Neural cell (in vitro differentiated cells): Measurements from ENCODE around the gene SGO1. TPM values are rescaled to one million over a fixed set of nuclear protein-coding genes. Genes with fewer than 3 reads are reported as not detected.

Experiments
- H2AFZ ChIP-seq: fragments of 200-600, 300-800 bp; sonication (generic), shearing (Covaris generic); 2 replicates; pipeline ENCODE4 v1.6.0; 2014; ENCODE audit warnings: low read depth, mild to moderate bottlenecking, antibody characterized with exemption, low read length, moderate library complexity
- H3F3A ChIP-seq: fragments of 200-600 bp; shearing (Covaris generic); 2 replicates; pipeline ENCODE4 v1.6.1; 2016; ENCODE audit warnings: mild to moderate bottlenecking, moderate library complexity, mixed read lengths, antibody characterized with exemption, low read length; ENCODE audit not compliant: insufficient read depth, poor library complexity, severe bottlenecking
- H3K27ac ChIP-seq: fragments of 200-600, 300-800 bp; sonication (generic), shearing (Covaris generic); 2 replicates; pipeline ENCODE4 v1.5.1; 2014; ENCODE audit warnings: mild to moderate bottlenecking, low read length, moderate library complexity
- H3K27me3 ChIP-seq: fragments of 300-800, 200-600 bp; sonication (generic), shearing (Covaris generic); 2 replicates; pipeline ENCODE4 v1.6.0; 2014; ENCODE audit warnings: mild to moderate bottlenecking, low read depth, low read length, moderate library complexity; ENCODE audit not compliant: insufficient read depth
- H3K36me3 ChIP-seq: fragments of 300-800, 200-600 bp; sonication (generic), shearing (Covaris generic); 2 replicates; pipeline ENCODE4 v1.5.1; 2014; ENCODE audit warnings: mild to moderate bottlenecking, antibody characterized with exemption, low read length, moderate library complexity; ENCODE audit not compliant: insufficient read depth
- H3K4me2 ChIP-seq: fragments of 300-800, 200-600 bp; sonication (generic), shearing (Covaris generic); 2 replicates; pipeline ENCODE4 v1.6.0; 2014; ENCODE audit warnings: mild to moderate bottlenecking, low read length
- H3K4me3 ChIP-seq: fragments of 300-800, 200-600 bp; sonication (generic), shearing (Covaris generic); 2 replicates; pipeline ENCODE4 v1.5.1; 2014; ENCODE audit warnings: mild to moderate bottlenecking, low read length, moderate library complexity
- H3K79me2 ChIP-seq: fragments of 200-600 bp; shearing (Covaris generic); replicated peaks from 2 replicates; pipeline ENCODE4 v1.6.0; 2014; ENCODE audit warnings: mild to moderate bottlenecking, low read length, moderate library complexity; ENCODE audit not compliant: insufficient read depth
- H3K9ac ChIP-seq: fragments of 300-800, 200-600 bp; sonication (generic), shearing (Covaris generic); 2 replicates; pipeline ENCODE4 v1.6.1; 2016; ENCODE audit warnings: mild to moderate bottlenecking, low read length, mixed read lengths
- H3K9me2 ChIP-seq: fragments of 200-600 bp; shearing (Covaris generic); 2 replicates; pipeline ENCODE4 v1.6.1; 2016; ENCODE audit warnings: mild to moderate bottlenecking, low read length, mixed read lengths; ENCODE audit not compliant: insufficient read depth
- H3K9me3 ChIP-seq: fragments of 200-600, 300-800 bp; sonication (generic), shearing (Covaris generic); 2 replicates; pipeline ENCODE4 v1.6.1; 2016; ENCODE audit warnings: mild to moderate bottlenecking, mixed run types, low read length, moderate library complexity, mixed read lengths
- H4K20me1 ChIP-seq: fragments of 200-600 bp; shearing (Covaris generic); 2 replicates; pipeline ENCODE4 v1.6.1; 2016; ENCODE audit warnings: mild to moderate bottlenecking, mixed run types; ENCODE audit not compliant: insufficient read depth
- EP300 ChIP-seq: fragments of 450-650 bp; conservative IDR thresholded peaks from 2 replicates; pipeline ENCODE4 v1.6.1; 2014; ENCODE audit warnings: antibody characterized with exemption, mild to moderate bottlenecking, moderate library complexity; ENCODE audit not compliant: poor library complexity, severe bottlenecking
- EZH2 ChIP-seq: fragments of 200-600, 300-800 bp; shearing (Covaris generic), sonication (generic); IDR thresholded peaks from 2 replicates; pipeline ENCODE4 v1.6.1; 2014; ENCODE audit warnings: antibody characterized with exemption, low read length, borderline replicate concordance, mild to moderate bottlenecking; ENCODE audit not compliant: insufficient read depth, poor library complexity, severe bottlenecking
- MXI1 ChIP-seq: fragments of 450-650 bp; conservative IDR thresholded peaks from 2 replicates; pipeline ENCODE4 v1.6.1; 2014; ENCODE audit warnings: antibody characterized with exemption, mild to moderate bottlenecking; ENCODE audit not compliant: poor library complexity, severe bottlenecking
- POLR2AphosphoS5 ChIP-seq: IDR thresholded peaks from 2 replicates; pipeline ENCODE4 v1.6.1; 2012
- RAD21 ChIP-seq: fragments of 450-650 bp; conservative IDR thresholded peaks from 2 replicates; pipeline ENCODE4 v1.6.1; 2014; ENCODE audit warnings: antibody characterized with exemption, mild to moderate bottlenecking, moderate library complexity
- SMC3 ChIP-seq: fragments of 450-650 bp; conservative IDR thresholded peaks from 2 replicates; pipeline ENCODE4 v1.6.1; 2014; ENCODE audit warnings: antibody characterized with exemption, mild to moderate bottlenecking, moderate library complexity; ENCODE audit not compliant: poor library complexity
- TAF1 ChIP-seq: IDR thresholded peaks from 2 replicates; pipeline ENCODE4 v1.6.1; 2012; ENCODE audit warnings: low read depth
- polyA plus RNA-seq: library from polyadenylated mRNA; depleted of rRNA; stranded (reverse); fragments of >200 nt; gene quantifications from 2 replicates; pipeline ENCODE4 v1.2.3, GENCODE V29; 2014
- TF ChIP-seq, protein P1 (sequence below): IDR thresholded peaks from 2 replicates; pipeline ENCODE4 v1.6.1; 2012; ENCODE audit warnings: borderline replicate concordance
- TF ChIP-seq, protein P2 (sequence below): fragments of 450-650 bp; IDR thresholded peaks from 2 replicates; pipeline ENCODE4 v1.5.1; 2014; ENCODE audit warnings: antibody characterized with exemption, mild to moderate bottlenecking, moderate library complexity; ENCODE audit not compliant: poor library complexity, severe bottlenecking

Gene SGO1
- polyA plus RNA-seq, 1 donor from 2014 or later: 0.71 TPM

DNA sequence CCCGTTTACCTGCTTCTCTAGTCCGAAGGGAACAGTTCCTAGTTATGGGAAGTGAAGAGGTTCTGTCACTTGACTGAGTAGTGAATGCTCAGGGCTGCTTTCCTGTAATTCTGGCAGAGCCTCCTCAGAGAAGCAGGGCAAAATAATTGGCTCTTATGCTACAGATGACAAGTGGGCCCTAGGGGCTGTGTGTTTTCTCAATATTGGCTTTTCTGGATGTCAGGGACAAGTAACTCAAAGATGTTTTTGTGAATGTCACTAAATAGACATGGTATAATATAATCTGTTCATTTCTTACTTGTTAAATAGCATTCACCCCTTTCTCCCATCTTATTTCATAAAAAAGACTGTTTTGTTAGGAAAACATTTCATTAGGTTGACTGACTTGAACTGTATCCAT lies 40.1 kb downstream of the SGO1 start:
- H3K9me3 ChIP-seq: no peaks in the 10 kb centered on the region
- no peak overlapping the region for H3K27ac ChIP-seq
- TF ChIP-seq, protein P1, sequence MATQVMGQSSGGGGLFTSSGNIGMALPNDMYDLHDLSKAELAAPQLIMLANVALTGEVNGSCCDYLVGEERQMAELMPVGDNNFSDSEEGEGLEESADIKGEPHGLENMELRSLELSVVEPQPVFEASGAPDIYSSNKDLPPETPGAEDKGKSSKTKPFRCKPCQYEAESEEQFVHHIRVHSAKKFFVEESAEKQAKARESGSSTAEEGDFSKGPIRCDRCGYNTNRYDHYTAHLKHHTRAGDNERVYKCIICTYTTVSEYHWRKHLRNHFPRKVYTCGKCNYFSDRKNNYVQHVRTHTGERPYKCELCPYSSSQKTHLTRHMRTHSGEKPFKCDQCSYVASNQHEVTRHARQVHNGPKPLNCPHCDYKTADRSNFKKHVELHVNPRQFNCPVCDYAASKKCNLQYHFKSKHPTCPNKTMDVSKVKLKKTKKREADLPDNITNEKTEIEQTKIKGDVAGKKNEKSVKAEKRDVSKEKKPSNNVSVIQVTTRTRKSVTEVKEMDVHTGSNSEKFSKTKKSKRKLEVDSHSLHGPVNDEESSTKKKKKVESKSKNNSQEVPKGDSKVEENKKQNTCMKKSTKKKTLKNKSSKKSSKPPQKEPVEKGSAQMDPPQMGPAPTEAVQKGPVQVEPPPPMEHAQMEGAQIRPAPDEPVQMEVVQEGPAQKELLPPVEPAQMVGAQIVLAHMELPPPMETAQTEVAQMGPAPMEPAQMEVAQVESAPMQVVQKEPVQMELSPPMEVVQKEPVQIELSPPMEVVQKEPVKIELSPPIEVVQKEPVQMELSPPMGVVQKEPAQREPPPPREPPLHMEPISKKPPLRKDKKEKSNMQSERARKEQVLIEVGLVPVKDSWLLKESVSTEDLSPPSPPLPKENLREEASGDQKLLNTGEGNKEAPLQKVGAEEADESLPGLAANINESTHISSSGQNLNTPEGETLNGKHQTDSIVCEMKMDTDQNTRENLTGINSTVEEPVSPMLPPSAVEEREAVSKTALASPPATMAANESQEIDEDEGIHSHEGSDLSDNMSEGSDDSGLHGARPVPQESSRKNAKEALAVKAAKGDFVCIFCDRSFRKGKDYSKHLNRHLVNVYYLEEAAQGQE: no peak
- peak; percentile 80 for TF ChIP-seq POLR2AphosphoS5
- TF ChIP-seq EP300: peak; percentile 58
- H2AFZ ChIP-seq: no peak overlapping the region
- no peaks in the 10 kb centered on the region for H3K27me3 ChIP-seq
- H3F3A ChIP-seq: peaks cover 4% of the 10 kb centered on the region
- no peaks in the 10 kb centered on the region for H3K9me2 ChIP-seq
- H3K4me2 ChIP-seq: no peak overlapping the region
- H3K79me2 ChIP-seq: no peaks in the 10 kb centered on the region
- no peaks in the 10 kb centered on the region for H3K36me3 ChIP-seq
- H3K4me3 ChIP-seq: no peak overlapping the region
- H3K9ac ChIP-seq: no peak overlapping the region
- no peaks in the 10 kb centered on the region for H4K20me1 ChIP-seq

DNA sequence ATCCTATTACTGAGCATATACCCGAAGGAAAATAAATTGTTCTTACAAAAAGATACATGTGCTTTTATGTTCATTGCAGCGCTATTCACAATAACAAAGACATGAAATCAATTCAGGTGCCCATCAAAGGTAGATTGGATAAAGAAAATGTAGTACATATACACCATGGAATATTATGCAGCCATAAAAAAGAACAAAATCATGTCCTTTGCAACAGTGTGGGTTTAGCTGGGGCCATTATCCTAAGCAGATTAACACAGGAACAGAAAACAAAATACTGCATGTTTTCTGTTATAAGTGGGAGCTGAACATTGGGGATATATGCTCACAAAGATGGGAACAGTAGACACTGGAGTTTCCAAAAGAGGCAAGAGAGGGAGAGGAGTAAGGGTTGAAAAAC lies 42.5 kb downstream of the SGO1 start:
- no peak overlapping the region for H3K4me3 ChIP-seq
- TF ChIP-seq SMC3 (no peak), TAF1 (no peak), EP300 (no peak), EZH2 (no peak), MXI1 (no peak), RAD21 (no peak), POLR2AphosphoS5 (no peak)
- TF ChIP-seq, protein P2, sequence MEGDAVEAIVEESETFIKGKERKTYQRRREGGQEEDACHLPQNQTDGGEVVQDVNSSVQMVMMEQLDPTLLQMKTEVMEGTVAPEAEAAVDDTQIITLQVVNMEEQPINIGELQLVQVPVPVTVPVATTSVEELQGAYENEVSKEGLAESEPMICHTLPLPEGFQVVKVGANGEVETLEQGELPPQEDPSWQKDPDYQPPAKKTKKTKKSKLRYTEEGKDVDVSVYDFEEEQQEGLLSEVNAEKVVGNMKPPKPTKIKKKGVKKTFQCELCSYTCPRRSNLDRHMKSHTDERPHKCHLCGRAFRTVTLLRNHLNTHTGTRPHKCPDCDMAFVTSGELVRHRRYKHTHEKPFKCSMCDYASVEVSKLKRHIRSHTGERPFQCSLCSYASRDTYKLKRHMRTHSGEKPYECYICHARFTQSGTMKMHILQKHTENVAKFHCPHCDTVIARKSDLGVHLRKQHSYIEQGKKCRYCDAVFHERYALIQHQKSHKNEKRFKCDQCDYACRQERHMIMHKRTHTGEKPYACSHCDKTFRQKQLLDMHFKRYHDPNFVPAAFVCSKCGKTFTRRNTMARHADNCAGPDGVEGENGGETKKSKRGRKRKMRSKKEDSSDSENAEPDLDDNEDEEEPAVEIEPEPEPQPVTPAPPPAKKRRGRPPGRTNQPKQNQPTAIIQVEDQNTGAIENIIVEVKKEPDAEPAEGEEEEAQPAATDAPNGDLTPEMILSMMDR: no peak
- TF ChIP-seq, protein P1: no peak
- no peaks in the 10 kb centered on the region for H3K9me2 ChIP-seq
- no peak overlapping the region for H3K4me2 ChIP-seq
- H3K9me3 ChIP-seq: no peaks in the 10 kb centered on the region
- H3K36me3 ChIP-seq: no peaks in the 10 kb centered on the region
- H3K9ac ChIP-seq: no peak overlapping the region
- peaks cover 5% of the 10 kb centered on the region for H3F3A ChIP-seq
- H4K20me1 ChIP-seq: no peaks in the 10 kb centered on the region
- no peaks in the 10 kb centered on the region for H3K27me3 ChIP-seq
- no peak overlapping the region for H3K27ac ChIP-seq
- H3K79me2 ChIP-seq: no peaks in the 10 kb centered on the region
- H2AFZ ChIP-seq: no peak overlapping the region
